HG03060 (cell line): Measurements from ENCODE around the gene PGBD4.

Source experiments
- ATAC-seq: cut with Tn5 transposase; IDR thresholded peaks from one replicate; pipeline ENCODE4 v1.9.1; 2021; ENCODE audit warnings: low read depth, moderate number of reproducible peaks; ENCODE audit not compliant: unreplicated experiment

PGBD4 gene

GRCh38 chr15:34101366-34102174 lies at the start of gene PGBD4, which contains the start of gene EMC7:
TSS of gene PGBD4 (plus strand) at chr15:34102083. CDS start at chr15:34102532, 449 bp downstream.
TSS of gene EMC7 (minus strand) at chr15:34101862. CDS start at chr15:34101839, 23 bp downstream.
- peak; percentile 96 for ATAC-seq

GRCh38 chr15:34054081-34054707 lies 47.7 kb upstream of the PGBD4 start:
- no peak for ATAC-seq

GRCh38 chr15:34055868-34056595 lies 45.9 kb upstream of the PGBD4 start:
- ATAC-seq: no peak

- ATAC-seq: no peak
Observed at GRCh38 chr15:34056911-34057310, 45.0 kb upstream of the PGBD4 start.

- ATAC-seq: no peak
Observed at GRCh38 chr15:34059476-34059875, 42.4 kb upstream of the PGBD4 start.

GRCh38 chr15:34059946-34060345 lies 41.9 kb upstream of the PGBD4 start:
- no peak for ATAC-seq

- ATAC-seq: no peak
Observed at GRCh38 chr15:34064438-34064837, 37.4 kb upstream of the PGBD4 start.

- ATAC-seq: no peak
Observed at GRCh38 chr15:34065261-34065660, 36.6 kb upstream of the PGBD4 start.

- ATAC-seq: no peak
Observed at GRCh38 chr15:34065941-34066340, 35.9 kb upstream of the PGBD4 start.

GRCh38 chr15:34070003-34070402 lies 31.9 kb upstream of the PGBD4 start:
- ATAC-seq: no peak

- ATAC-seq: no peak
Observed at GRCh38 chr15:34076785-34077184, 25.1 kb upstream of the PGBD4 start.

GRCh38 chr15:34078900-34079299 lies 23.0 kb upstream of the PGBD4 start:
- ATAC-seq: no peak

GRCh38 chr15:34079904-34080303 lies 22.0 kb upstream of the PGBD4 start:
- ATAC-seq: no peak

- ATAC-seq: no peak
Observed at GRCh38 chr15:34084086-34084485, 17.8 kb upstream of the PGBD4 start.

- ATAC-seq: no peak
Observed at GRCh38 chr15:34085746-34086145, 16.1 kb upstream of the PGBD4 start.

GRCh38 chr15:34099914-34100313 lies 2.0 kb upstream of the PGBD4 start:
- no peak for ATAC-seq

GRCh38 chr15:34102175-34102925 lies 467 bp downstream of the PGBD4 start:
- no peak for ATAC-seq

GRCh38 chr15:34106423-34106822 lies 4.5 kb downstream of the PGBD4 start:
- no peak for ATAC-seq

- no peak for ATAC-seq
Observed at GRCh38 chr15:34107315-34107714, 5.4 kb downstream of the PGBD4 start.

- ATAC-seq: no peak
Observed at GRCh38 chr15:34109797-34110663, 8.1 kb downstream of the PGBD4 start.
